Activated gamma-delta T cell (primary cell): ENCODE data around the gene NUSAP1.
"Not testable (repeated sequence)": the region's sequence is repeated elsewhere in the genome, so short reads cannot be mapped to it uniquely, and the experiment has no call there.

Experiments
- DNase-seq: peaks from one replicate; lab custom pipeline; 2025; lab: John Stamatoyannopoulos, UW
- total RNA-seq, 2 donors: gene quantifications; one replicate each; lab custom pipeline; 2026; lab: John Stamatoyannopoulos, UW

Gene NUSAP1
- 0.05 to 0.17 reads per million in 2 donors for total RNA-seq

- DNase-seq = peak; percentile 73
These were observed at the start of gene NUSAP1, which contains the start of gene OIP5 for GRCh38 chr15:41332194-41333025. Gene NUSAP1 (plus strand): TSS chr15:41332881. CDS start chr15:41332958, 77 bp downstream. Gene OIP5 (minus strand): TSS chr15:41332591. CDS start chr15:41332561, 30 bp downstream.

- not testable (repeated sequence) for DNase-seq
These were observed 49.6 kb upstream of the NUSAP1 start for GRCh38 chr15:41282980-41283652.

- peak; percentile 90 for DNase-seq
These were observed 48.8 kb upstream of the NUSAP1 start for GRCh38 chr15:41283653-41284426.

GRCh38 chr15:41284427-41285177 lies 48.1 kb upstream of the NUSAP1 start:
- DNase-seq = no peak

- DNase-seq = no peak
These were observed 47.4 kb upstream of the NUSAP1 start for GRCh38 chr15:41285285-41285684.

- no peak for DNase-seq
These were observed 45.9 kb upstream of the NUSAP1 start for GRCh38 chr15:41286665-41287333.

- DNase-seq = no peak
These were observed 44.2 kb upstream of the NUSAP1 start for GRCh38 chr15:41288464-41288863.

- DNase-seq = no peak
These were observed 42.7 kb upstream of the NUSAP1 start for GRCh38 chr15:41289953-41290352.

GRCh38 chr15:41291065-41291631 lies 41.5 kb upstream of the NUSAP1 start:
- no peak for DNase-seq

- DNase-seq = no peak
These were observed 40.2 kb upstream of the NUSAP1 start for GRCh38 chr15:41292521-41292920.

- DNase-seq = not testable (repeated sequence)
These were observed 31.5 kb upstream of the NUSAP1 start for GRCh38 chr15:41301139-41301538.

GRCh38 chr15:41301587-41301986 lies 31.1 kb upstream of the NUSAP1 start:
- no peak for DNase-seq

GRCh38 chr15:41304149-41304770 lies 28.4 kb upstream of the NUSAP1 start:
- no peak for DNase-seq

GRCh38 chr15:41307679-41308078 lies 25.0 kb upstream of the NUSAP1 start:
- no peak for DNase-seq

- no peak for DNase-seq
These were observed 23.3 kb upstream of the NUSAP1 start for GRCh38 chr15:41309226-41309905.

GRCh38 chr15:41320805-41321330 lies 11.8 kb upstream of the NUSAP1 start:
- not testable (repeated sequence) for DNase-seq

- DNase-seq = no peak
These were observed 9.1 kb upstream of the NUSAP1 start for GRCh38 chr15:41323611-41324010.

- no peak for DNase-seq
These were observed 1.4 kb upstream of the NUSAP1 start for GRCh38 chr15:41331281-41331680.

- DNase-seq = no peak
These were observed 868 bp upstream of the NUSAP1 start for GRCh38 chr15:41331833-41332193.
